NK-92 (cell line): ENCODE measurements around the gene C6orf62.
"Not testable (repeated sequence)": the region's sequence is repeated elsewhere in the genome, so short reads cannot be mapped to it uniquely, and the experiment has no call there.

Experiments
- DNase-seq: peaks from one replicate; lab custom pipeline; 2025; ENCODE audit not compliant: unreplicated experiment; lab: John Stamatoyannopoulos, UW

C6orf62 gene

GRCh38 chr6:24743265-24743943 is 24.4 kb upstream of the C6orf62 start:
- no peak for DNase-seq

GRCh38 chr6:24742216-24742738 is 23.3 kb upstream of the C6orf62 start:
- DNase-seq, result no peak

- no peak for DNase-seq
Observed at GRCh38 chr6:24740861-24741260, 21.9 kb upstream of the C6orf62 start.

GRCh38 chr6:24738741-24739140 is 19.8 kb upstream of the C6orf62 start:
- DNase-seq, result no peak

GRCh38 chr6:24734710-24735109 is 15.8 kb upstream of the C6orf62 start:
- DNase-seq, result not testable (repeated sequence)

GRCh38 chr6:24734166-24734565 is 15.2 kb upstream of the C6orf62 start:
- no peak for DNase-seq

- not testable (repeated sequence) for DNase-seq
Observed at GRCh38 chr6:24731456-24732134, 12.6 kb upstream of the C6orf62 start.

- not testable (repeated sequence) for DNase-seq
Observed at GRCh38 chr6:24730653-24731052, 11.7 kb upstream of the C6orf62 start.

GRCh38 chr6:24723270-24723669 is 4.3 kb upstream of the C6orf62 start:
- DNase-seq, result no peak

GRCh38 chr6:24721461-24722215 is 2.7 kb upstream of the C6orf62 start:
- peak; percentile 74 for DNase-seq

- DNase-seq, result peak; percentile 98
Observed at GRCh38 chr6:24720604-24721460, 1.9 kb upstream of the C6orf62 start.

- DNase-seq, result no peak
Observed at GRCh38 chr6:24720131-24720603, 1.2 kb upstream of the C6orf62 start.

GRCh38 chr6:24718449-24719124 is 367 bp downstream of the C6orf62 start:
- DNase-seq, result no peak

- not testable (repeated sequence) for DNase-seq
Observed at GRCh38 chr6:24716602-24717148, 2.3 kb downstream of the C6orf62 start.

GRCh38 chr6:24710519-24711303 is 8.2 kb downstream of the C6orf62 start:
- no peak for DNase-seq

GRCh38 chr6:24709014-24709711 is 9.8 kb downstream of the C6orf62 start:
- DNase-seq, result no peak

- no peak for DNase-seq
Observed at GRCh38 chr6:24708612-24709011, 10.3 kb downstream of the C6orf62 start.

GRCh38 chr6:24704468-24704867 is 14.5 kb downstream of the C6orf62 start:
- DNase-seq, result no peak
